Measurements from ENCODE around the gene VRK2.
"Not testable (repeated sequence)": the region's sequence is repeated elsewhere in the genome, so short reads cannot be mapped to it uniquely, and the experiment has no call there.

The VRK2 gene

GRCh38 chr2:58163913-58164312 lies 117.3 kb downstream of the VRK2 start:
- DNase-seq (ENCODE audit: extremely low spot score) = no peak
- ChIA-PET CTCF (no interaction called here), POLR2A (no interaction called here)
- no peak for TF ChIP-seq CTCF (IDR thresholded peaks at IDR 0.05; ENCODE audit: control extremely low read depth, extremely low read depth, low read depth, missing control alignments)

- DNase-seq (ENCODE audit: extremely low spot score); POLR2A ChIA-PET: not testable (repeated sequence)
- CTCF ChIA-PET = interaction anchor here (1.1 to 2.1 kb wide), 2 partner anchors 11 to 409 kb away, joined by 3 to 5 read pairs; no protein-coding TSS in a partner anchor
These were observed 121.5 kb downstream of the VRK2 start for GRCh38 chr2:58168130-58168529.

GRCh38 chr2:58169845-58170244 lies 123.2 kb downstream of the VRK2 start:
- POLR2A ChIA-PET; DNase-seq (ENCODE audit: extremely low spot score); CTCF ChIA-PET: not testable (repeated sequence)

GRCh38 chr2:58170334-58170933 lies 123.8 kb downstream of the VRK2 start:
- CTCF ChIA-PET = interaction anchor here (0.7 to 0.9 kb wide), 2 partner anchors 14 kb away, joined by 3 read pairs; no protein-coding TSS in a partner anchor
- POLR2A ChIA-PET; DNase-seq (ENCODE audit: extremely low spot score): not testable (repeated sequence)

- DNase-seq (ENCODE audit: extremely low spot score); POLR2A ChIA-PET; CTCF ChIA-PET: not testable (repeated sequence)
These were observed 125.2 kb downstream of the VRK2 start for GRCh38 chr2:58171831-58172230.

- DNase-seq (ENCODE audit: extremely low spot score); POLR2A ChIA-PET; CTCF ChIA-PET: not testable (repeated sequence)
These were observed 130.6 kb downstream of the VRK2 start for GRCh38 chr2:58177187-58177586.

- POLR2A ChIA-PET; CTCF ChIA-PET; DNase-seq (ENCODE audit: extremely low spot score): not testable (repeated sequence)
These were observed 133.6 kb downstream of the VRK2 start for GRCh38 chr2:58180175-58180574.

- ChIA-PET CTCF (no interaction called here), POLR2A (no interaction called here)
- no peak for DNase-seq (ENCODE audit: extremely low spot score)
- no peak for TF ChIP-seq CTCF (IDR thresholded peaks at IDR 0.05; ENCODE audit: control extremely low read depth, extremely low read depth, low read depth, missing control alignments)
These were observed 134.0 kb downstream of the VRK2 start for GRCh38 chr2:58180635-58181034.

GRCh38 chr2:58182527-58182926 lies 135.9 kb downstream of the VRK2 start:
- ChIA-PET CTCF (no interaction called here), POLR2A (no interaction called here)
- no peak for DNase-seq (ENCODE audit: extremely low spot score)
- TF ChIP-seq CTCF (IDR thresholded peaks at IDR 0.05; ENCODE audit: control extremely low read depth, extremely low read depth, low read depth, missing control alignments) = no peak

GRCh38 chr2:58186501-58186900 lies 139.9 kb downstream of the VRK2 start:
- no peak for DNase-seq (ENCODE audit: extremely low spot score)
- no peak for TF ChIP-seq CTCF (IDR thresholded peaks at IDR 0.05; ENCODE audit: control extremely low read depth, extremely low read depth, low read depth, missing control alignments)
- ChIA-PET POLR2A (no interaction called here), CTCF (interaction anchor here (1.2 kb wide), 1 partner anchor 18 kb away, joined by 3 read pairs; no protein-coding TSS in a partner anchor)

- DNase-seq (ENCODE audit: extremely low spot score); POLR2A ChIA-PET: not testable (repeated sequence)
- CTCF ChIA-PET = interaction anchor here (0.9 kb wide), 1 partner anchor 13 kb away, joined by 4 read pairs; no protein-coding TSS in a partner anchor
These were observed 140.4 kb downstream of the VRK2 start for GRCh38 chr2:58187022-58187421.

All from GM10248 (cell line).